Measurements from ENCODE around the gene MMP19.

- no peak for TF ChIP-seq CTCF (IDR thresholded peaks at IDR 0.05; ENCODE audit: low read depth, low read length)
- no peak for TF ChIP-seq EZH2phosphoT487 (IDR thresholded peaks at IDR 0.05; ENCODE audit: low read depth)
These were observed 35.1 kb upstream of the MMP19 start for GRCh38 chr12:55877824-55878223.

All from OCI-LY3 (cell line).